ENCODE measurements around the gene PDCD5.

GRCh38 chr19:32581705-32582179 is 752 bp downstream of the PDCD5 start:
- no peak for TF ChIP-seq CTCF (IDR thresholded peaks at IDR 0.05)
- TF ChIP-seq POLR2A (IDR thresholded peaks at IDR 0.05): no peak
